GM12878 (cell line): ENCODE measurements around the gene C20orf144.

ENCODE experiments used
- BCL11A ChIP-seq: IDR thresholded peaks from 2 replicates; pipeline ENCODE4 v1.6.1; 2011; ENCODE audit warnings: low read depth, low read length
- CHD2 ChIP-seq: IDR thresholded peaks from 2 replicates; pipeline ENCODE4 v1.6.1; 2011; ENCODE audit warnings: low read depth, low read length, improper control_type of control experiment, borderline replicate concordance
- CREM ChIP-seq: IDR thresholded peaks from 2 replicates; pipeline ENCODE4 v1.6.1; 2014; ENCODE audit warnings: antibody characterized with exemption, low read depth
- EP300 ChIP-seq, 2 experiments: fragments of 150-350 bp in 1 of 2; IDR thresholded peaks; 2 replicates each; pipeline ENCODE4 v1.6.1; 2011 to 2012; ENCODE audit warnings: low read depth in 2 of 2, low read length in 2 of 2, borderline replicate concordance in 1 of 2, improper control_type of control experiment in 1 of 2, inconsistent platforms in 1 of 2; ENCODE audit not compliant: control insufficient read depth in 1 of 2
- JUND ChIP-seq: IDR thresholded peaks from 2 replicates; pipeline ENCODE4 v1.6.1; 2012; ENCODE audit warnings: low read depth, mild to moderate bottlenecking, low read length, improper control_type of control experiment, moderate library complexity
- NR2C1 ChIP-seq: fragments of 450-650 bp; IDR thresholded peaks from 2 replicates; pipeline ENCODE4 v1.6.1; 2017; ENCODE audit warnings: antibody characterized with exemption, mild to moderate bottlenecking, moderate library complexity
- RFX5 ChIP-seq: IDR thresholded peaks from 2 replicates; pipeline ENCODE4 v1.6.1; 2011; ENCODE audit warnings: low read depth, low read length, improper control_type of control experiment
- TAF1 ChIP-seq: IDR thresholded peaks from 2 replicates; pipeline ENCODE4 v1.6.1; 2011; ENCODE audit warnings: mild to moderate bottlenecking, low read depth, low read length, borderline replicate concordance
- TCF12 ChIP-seq: IDR thresholded peaks from 2 replicates; pipeline ENCODE4 v1.6.1; 2011; ENCODE audit warnings: low read depth, mild to moderate bottlenecking, low read length
- TF ChIP-seq, protein P1 (sequence below), 3 experiments: IDR thresholded peaks in 2 of 3; conservative IDR thresholded peaks in 1 of 3; 2 replicates each; pipeline ENCODE4 v1.5.1; 2011; ENCODE audit warnings: low read depth in 3 of 3, low read length in 3 of 3, mild to moderate bottlenecking in 3 of 3, control low read depth in 2 of 3, moderate library complexity in 2 of 3, inconsistent platforms in 1 of 3, mixed read lengths in 1 of 3; ENCODE audit not compliant: control insufficient read depth in 2 of 3, insufficient read depth in 1 of 3; ENCODE audit errors: extremely low read depth in 1 of 3
- TF ChIP-seq, protein P2 (sequence below): IDR thresholded peaks from 2 replicates; pipeline ENCODE4 v1.6.1; 2012; ENCODE audit warnings: low read depth, low read length, improper control_type of control experiment

GRCh38 chr20:33685328-33686099 is 23.4 kb downstream of the C20orf144 start:
- TF ChIP-seq, protein P1, sequence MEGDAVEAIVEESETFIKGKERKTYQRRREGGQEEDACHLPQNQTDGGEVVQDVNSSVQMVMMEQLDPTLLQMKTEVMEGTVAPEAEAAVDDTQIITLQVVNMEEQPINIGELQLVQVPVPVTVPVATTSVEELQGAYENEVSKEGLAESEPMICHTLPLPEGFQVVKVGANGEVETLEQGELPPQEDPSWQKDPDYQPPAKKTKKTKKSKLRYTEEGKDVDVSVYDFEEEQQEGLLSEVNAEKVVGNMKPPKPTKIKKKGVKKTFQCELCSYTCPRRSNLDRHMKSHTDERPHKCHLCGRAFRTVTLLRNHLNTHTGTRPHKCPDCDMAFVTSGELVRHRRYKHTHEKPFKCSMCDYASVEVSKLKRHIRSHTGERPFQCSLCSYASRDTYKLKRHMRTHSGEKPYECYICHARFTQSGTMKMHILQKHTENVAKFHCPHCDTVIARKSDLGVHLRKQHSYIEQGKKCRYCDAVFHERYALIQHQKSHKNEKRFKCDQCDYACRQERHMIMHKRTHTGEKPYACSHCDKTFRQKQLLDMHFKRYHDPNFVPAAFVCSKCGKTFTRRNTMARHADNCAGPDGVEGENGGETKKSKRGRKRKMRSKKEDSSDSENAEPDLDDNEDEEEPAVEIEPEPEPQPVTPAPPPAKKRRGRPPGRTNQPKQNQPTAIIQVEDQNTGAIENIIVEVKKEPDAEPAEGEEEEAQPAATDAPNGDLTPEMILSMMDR (IDR thresholded peaks at IDR 0.05 in 2 of 3, conservative IDR thresholded peaks at IDR 0.05 in 1 of 3; ENCODE audit: control insufficient read depth in 2 of 3, extremely low read depth in 1 of 3, insufficient read depth in 1 of 3, low read depth in 3 of 3, low read length in 3 of 3): no peak
- TF ChIP-seq RFX5 (no peak), EP300 (IDR thresholded peaks at IDR 0.05; ENCODE audit: borderline replicate concordance in 1 of 2, control insufficient read depth in 1 of 2, low read depth in 2 of 2, low read length in 2 of 2) (no peak), NR2C1 (no peak), CHD2 (no peak), TAF1 (peak; percentile 34; the same call in 1 of the 2 replicates), TCF12 (peak; percentile 72; the same call in 1 of the 2 replicates), JUND (no peak), BCL11A (no peak), CREM (no peak)
- TF ChIP-seq, protein P2, sequence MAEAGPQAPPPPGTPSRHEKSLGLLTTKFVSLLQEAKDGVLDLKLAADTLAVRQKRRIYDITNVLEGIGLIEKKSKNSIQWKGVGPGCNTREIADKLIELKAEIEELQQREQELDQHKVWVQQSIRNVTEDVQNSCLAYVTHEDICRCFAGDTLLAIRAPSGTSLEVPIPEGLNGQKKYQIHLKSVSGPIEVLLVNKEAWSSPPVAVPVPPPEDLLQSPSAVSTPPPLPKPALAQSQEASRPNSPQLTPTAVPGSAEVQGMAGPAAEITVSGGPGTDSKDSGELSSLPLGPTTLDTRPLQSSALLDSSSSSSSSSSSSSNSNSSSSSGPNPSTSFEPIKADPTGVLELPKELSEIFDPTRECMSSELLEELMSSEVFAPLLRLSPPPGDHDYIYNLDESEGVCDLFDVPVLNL: no peak
